ENCODE results near the gene USP17L18.
"Not testable (repeated sequence)": the region's sequence is repeated elsewhere in the genome, so short reads cannot be mapped to it uniquely, and the experiment has no call there.

The USP17L18 gene

GRCh38 chr4:9247953-9248680 is at the start of gene USP17L18:
USP17L18 (plus strand) TSS chr4:9248630; CDS start chr4:9248630, 0 bp downstream.
- DNase-seq (ENCODE audit: insufficient read length, low spot score); FAIRE-seq: not testable (repeated sequence)

- not testable (repeated sequence) for FAIRE-seq; DNase-seq (ENCODE audit: insufficient read length, low spot score)
Observed at GRCh38 chr4:9210357-9210756, 38.1 kb upstream of the USP17L18 start, which contains the start of gene USP17L10. USP17L10 (plus strand) TSS chr4:9210657; CDS start chr4:9210657, 0 bp downstream.

- not testable (repeated sequence) for FAIRE-seq
Observed at GRCh38 chr4:9214701-9215100, 33.7 kb upstream of the USP17L18 start.

GRCh38 chr4:9215105-9215504 is 33.3 kb upstream of the USP17L18 start, which contains the start of gene USP17L11:
USP17L11 (plus strand) TSS chr4:9215405; CDS start chr4:9215405, 0 bp downstream.
- DNase-seq (ENCODE audit: insufficient read length, low spot score); FAIRE-seq: not testable (repeated sequence)

More at GRCh38 chr4:9214701-9215100, 33.7 kb upstream of the USP17L18 start:
- DNase-seq (ENCODE audit: insufficient read length, low spot score): not testable (repeated sequence)

GRCh38 chr4:9219852-9220251 is 28.6 kb upstream of the USP17L18 start, which contains the start of gene USP17L12:
USP17L12 (plus strand) TSS chr4:9220152; CDS start chr4:9220152, 0 bp downstream.
- FAIRE-seq; DNase-seq (ENCODE audit: insufficient read length, low spot score): not testable (repeated sequence)

GRCh38 chr4:9224596-9224995 is 23.8 kb upstream of the USP17L18 start, which contains the start of gene USP17L13:
USP17L13 (plus strand) TSS chr4:9224896; CDS start chr4:9224896, 0 bp downstream.
- FAIRE-seq; DNase-seq (ENCODE audit: insufficient read length, low spot score): not testable (repeated sequence)

GRCh38 chr4:9230249-9230648 is 18.2 kb upstream of the USP17L18 start:
- DNase-seq (ENCODE audit: insufficient read length, low spot score); FAIRE-seq: not testable (repeated sequence)

- DNase-seq (ENCODE audit: insufficient read length, low spot score); FAIRE-seq: not testable (repeated sequence)
Observed at GRCh38 chr4:9234085-9234484, 14.3 kb upstream of the USP17L18 start, which contains the start of gene USP17L15. USP17L15 (plus strand) TSS chr4:9234385; CDS start chr4:9234385, 0 bp downstream.

- not testable (repeated sequence) for FAIRE-seq; DNase-seq (ENCODE audit: insufficient read length, low spot score)
Observed at GRCh38 chr4:9238461-9238860, 10.0 kb upstream of the USP17L18 start.

GRCh38 chr4:9243579-9243978 is 4.9 kb upstream of the USP17L18 start, which contains the start of gene USP17L17:
USP17L17 (plus strand) TSS chr4:9243879; CDS start chr4:9243879, 0 bp downstream.
- not testable (repeated sequence) for DNase-seq (ENCODE audit: insufficient read length, low spot score); FAIRE-seq

GRCh38 chr4:9253078-9253477 is 4.6 kb downstream of the USP17L18 start, which contains the start of gene USP17L19:
USP17L19 (plus strand) TSS chr4:9253378; CDS start chr4:9253378, 0 bp downstream.
- DNase-seq (ENCODE audit: insufficient read length, low spot score); FAIRE-seq: not testable (repeated sequence)

- DNase-seq (ENCODE audit: insufficient read length, low spot score); FAIRE-seq: not testable (repeated sequence)
Observed at GRCh38 chr4:9257824-9258223, 9.4 kb downstream of the USP17L18 start, which contains the start of gene USP17L20. USP17L20 (plus strand) TSS chr4:9258124; CDS start chr4:9258124, 0 bp downstream.

GRCh38 chr4:9262572-9262971 is 14.1 kb downstream of the USP17L18 start, which contains the start of gene USP17L21:
USP17L21 (plus strand) TSS chr4:9262872; CDS start chr4:9262872, 0 bp downstream.
- DNase-seq (ENCODE audit: insufficient read length, low spot score); FAIRE-seq: not testable (repeated sequence)

- DNase-seq (ENCODE audit: insufficient read length, low spot score): not testable (repeated sequence)
Observed at GRCh38 chr4:9267319-9267718, 18.9 kb downstream of the USP17L18 start, which contains the start of gene USP17L22. USP17L22 (plus strand) TSS chr4:9267619; CDS start chr4:9267619, 0 bp downstream.

GRCh38 chr4:9271719-9272118 is 23.3 kb downstream of the USP17L18 start:
- not testable (repeated sequence) for FAIRE-seq; DNase-seq (ENCODE audit: insufficient read length, low spot score)

More at GRCh38 chr4:9267319-9267718, 18.9 kb downstream of the USP17L18 start, which contains the start of gene USP17L22:
- not testable (repeated sequence) for FAIRE-seq
